Measurements from ENCODE around the gene TMEM205. TPM values are rescaled to one million over a fixed set of nuclear protein-coding genes. Genes with fewer than 3 reads are reported as not detected.
A peak's percentile ranks its signal among the peaks of the same experiment; 100 is the strongest.
"Not testable (repeated sequence)": the region's sequence is repeated elsewhere in the genome, so short reads cannot be mapped to it uniquely, and the experiment has no call there.

TMEM205 gene
- total and polyA plus RNA-seq, 12 donors: 135 to 1,314 (median 262) TPM

DNA sequence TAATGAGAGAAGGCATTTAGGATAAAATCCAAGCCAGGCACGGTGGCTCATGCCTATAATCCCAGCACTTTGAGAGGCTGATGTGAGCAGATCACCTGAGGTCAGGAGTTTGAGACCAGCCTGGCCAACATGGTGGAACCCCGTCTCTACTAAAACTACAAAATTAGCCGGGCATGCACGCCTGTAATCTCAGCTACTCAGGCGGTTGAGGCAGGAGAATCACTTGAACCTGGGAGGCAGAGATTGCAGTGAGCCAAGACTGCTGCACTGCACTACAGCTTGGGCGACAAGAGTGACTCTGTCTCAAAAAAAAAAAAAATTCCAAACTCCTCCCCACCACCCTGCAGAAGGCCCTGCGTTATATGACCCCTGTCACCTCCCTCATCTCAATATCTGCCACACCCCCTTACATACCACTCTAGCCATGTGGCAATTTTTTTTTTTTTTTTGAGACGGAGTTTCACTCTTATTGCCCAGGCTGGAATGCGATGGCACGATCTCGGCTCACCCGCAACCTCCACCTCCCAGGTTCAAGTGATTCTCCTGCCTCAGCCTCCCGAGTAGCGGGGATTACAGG is 33.3 kb upstream of the TMEM205 start:
- H3K36me3 ChIP-seq (replicated peaks in 1 of 2); intact Hi-C loops (cut with DNase I); H3K9me3 ChIP-seq (replicated peaks in 1 of 3); H3K27me3 ChIP-seq; DNase-seq; H3K4me3 ChIP-seq: not testable (repeated sequence)
- Histone ChIP-seq H3K4me1 (replicated peaks in 1 of 2) (peaks cover 44 to 73% of the 10 kb centered on the region in 2 donors), H3K27ac (peak overlapping the region in 3 of 5 donors; percentile 88 to 97 (median 96))
- TF ChIP-seq POLR2A (IDR thresholded peaks at IDR 0.05): peak in 1 of 2 donors; percentile 5
- WGBS, 4 donors: 88 to 91% (median 89%) methylated on average over 13 to 14 of the region's 14 CpGs

- Histone ChIP-seq H3K4me3 (no peak overlapping the region), H3K36me3 (replicated peaks in 1 of 2) (no peaks in the 10 kb centered on the region), H3K27ac (peak overlapping the region in 4 of 5 donors; percentile 28 to 97 (median 85)), H3K27me3 (no peaks in the 10 kb centered on the region), H3K9me3 (replicated peaks in 1 of 3) (no peaks in the 10 kb centered on the region), H3K4me1 (replicated peaks in 1 of 2) (peaks cover 49 to 76% of the 10 kb centered on the region in 2 donors)
- DNase-seq: peak in 6 of 7 donors; percentile 62 to 84 (median 67)
- 20 to 35% (median 28%) methylated on average over 1 to 8 of the region's 8 CpGs for WGBS, 4 donors
- intact Hi-C loops (cut with DNase I): no loop called here
- peak; percentile 25 to 62 (median 52) for TF ChIP-seq CTCF (IDR thresholded peaks at IDR 0.05)
- peak in 1 of 2 donors; percentile 54 for TF ChIP-seq POLR2A (IDR thresholded peaks at IDR 0.05)
Observed at GRCh38 chr19:11378319-11379189, 32.5 kb upstream of the TMEM205 start.

DNA sequence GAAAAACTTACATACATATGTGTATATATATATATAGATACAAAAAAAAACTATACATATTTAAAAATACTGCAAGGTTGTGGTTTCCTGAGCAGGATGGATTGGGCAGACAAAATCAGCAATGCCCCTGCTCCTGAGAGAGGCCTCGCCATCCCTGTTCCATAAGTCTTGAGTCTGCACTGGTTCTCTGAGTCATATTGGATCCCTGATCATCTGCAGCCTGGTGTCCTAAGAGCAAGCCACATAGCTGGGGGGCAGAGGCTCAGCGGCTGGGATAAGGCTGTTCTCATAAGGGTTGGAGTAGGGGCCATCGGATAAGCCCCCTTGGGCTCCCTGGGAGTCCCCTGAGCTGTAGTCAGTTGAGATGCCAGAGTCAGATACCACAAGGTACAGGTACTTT is 31.7 kb upstream of the TMEM205 start:
- peak overlapping the region in 4 of 5 donors; percentile 28 to 97 (median 85) for H3K27ac ChIP-seq
- WGBS, 4 donors: 77 to 88% (median 85%) methylated on average over 3 of the region's 3 CpGs
- intact Hi-C loops (cut with DNase I): no loop called here
- no peak for DNase-seq
- H3K4me1 ChIP-seq (replicated peaks in 1 of 2): peaks cover 46 to 68% of the 10 kb centered on the region in 2 donors
- TF ChIP-seq CTCF (IDR thresholded peaks at IDR 0.05): no peak
- no peak for TF ChIP-seq POLR2A (IDR thresholded peaks at IDR 0.05)
- no peaks in the 10 kb centered on the region for H3K27me3 ChIP-seq
- no peaks in the 10 kb centered on the region for H3K36me3 ChIP-seq (replicated peaks in 1 of 2)
- no peaks in the 10 kb centered on the region for H3K9me3 ChIP-seq (replicated peaks in 1 of 3)
- H3K4me3 ChIP-seq: no peak overlapping the region

DNA sequence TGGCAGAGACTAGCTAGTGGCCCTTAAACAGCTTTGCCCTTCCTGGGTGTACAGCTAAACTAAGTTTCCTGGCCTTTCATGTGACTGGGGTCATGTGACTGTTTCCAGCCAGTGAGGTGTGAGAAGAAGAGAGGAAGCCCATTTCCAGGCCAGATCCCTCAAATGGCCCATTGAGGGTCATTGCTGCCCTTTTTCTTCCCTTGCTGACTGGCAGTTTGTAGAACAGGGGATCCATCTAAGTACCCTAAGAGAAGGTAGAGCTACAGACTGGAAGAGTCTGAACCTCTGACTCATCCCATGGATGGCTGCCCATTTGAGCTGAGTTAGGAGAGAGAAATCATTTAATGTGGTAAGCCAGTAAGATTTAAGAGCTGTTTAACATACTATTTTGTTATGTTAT is 31.2 kb upstream of the TMEM205 start:
- TF ChIP-seq CTCF (IDR thresholded peaks at IDR 0.05) (no peak), POLR2A (IDR thresholded peaks at IDR 0.05) (no peak)
- no peak overlapping the region for H3K4me3 ChIP-seq
- H3K27me3 ChIP-seq: no peaks in the 10 kb centered on the region
- peak; percentile 77 to 91 (median 80) for DNase-seq
- H3K9me3 ChIP-seq (replicated peaks in 1 of 3): no peaks in the 10 kb centered on the region
- intact Hi-C loops (cut with DNase I): no loop called here
- H3K4me1 ChIP-seq (replicated peaks in 1 of 2): peaks cover 46 to 67% of the 10 kb centered on the region in 2 donors
- peak overlapping the region; percentile 53 to 97 (median 88) for H3K27ac ChIP-seq
- no peaks in the 10 kb centered on the region for H3K36me3 ChIP-seq (replicated peaks in 1 of 2)

Data from adrenal gland (tissue), 12 donors.